ENCODE data around the gene SEL1L2. TPM values are rescaled to one million over a fixed set of nuclear protein-coding genes. Genes with fewer than 3 reads are reported as not detected.

SEL1L2 gene
- polyA plus RNA-seq, 1 donor from 2014 or later: not detected

Other genes starting within 250 kb of the SEL1L2 start
- gene ESF1, start 205.7 kb downstream of the SEL1L2 start, polyA plus RNA-seq: 8.0 TPM
- gene NDUFAF5, start 205.6 kb downstream of the SEL1L2 start, polyA plus RNA-seq: 9.1 TPM
- gene MACROD2, start 4.9 kb upstream of the SEL1L2 start, polyA plus RNA-seq: 1.3 TPM

Data from IgD-negative memory B cell (primary cell).